Nephron progenitor cell (in vitro differentiated cells): ENCODE measurements around the gene C3orf33.

Experiments used
- DNase-seq: peaks from one replicate; pipeline ENCODE4 v3.0.0; 2021
- H3K27ac Mint-ChIP-seq: 2 replicates; pipeline ENCODE4 v1.8.0; 2021; ENCODE audit warnings: mild to moderate bottlenecking, moderate library complexity, mixed read lengths
- H3K27me3 Mint-ChIP-seq: 2 replicates; pipeline ENCODE4 v1.8.0; 2021; ENCODE audit warnings: mild to moderate bottlenecking, low read depth, mixed read lengths; ENCODE audit not compliant: poor library complexity
- H3K36me3 Mint-ChIP-seq: 2 replicates; pipeline ENCODE4 v1.8.0; 2021; ENCODE audit warnings: low read depth, mixed read lengths
- H3K4me1 Mint-ChIP-seq: 2 replicates; pipeline ENCODE4 v1.8.0; 2021; ENCODE audit warnings: mixed read lengths
- H3K4me3 Mint-ChIP-seq: 2 replicates; pipeline ENCODE4 v1.8.0; 2021; ENCODE audit warnings: mild to moderate bottlenecking, moderate library complexity, mixed read lengths
- H3K9me3 Mint-ChIP-seq: 2 replicates; pipeline ENCODE4 v1.8.0; 2021; ENCODE audit warnings: mild to moderate bottlenecking, moderate library complexity, mixed read lengths
- CTCF ChIP-seq: fragments of 200-600 bp; sonication (generic); IDR thresholded peaks from 2 replicates; pipeline ENCODE4 v1.5.0; 2021; ENCODE audit warnings: antibody characterized with exemption

C3orf33 gene

GRCh38 chr3:155772801-155773200 lies 33.3 kb downstream of the C3orf33 start:
- H3K4me3 Mint-ChIP-seq: no peak overlapping the region
- H3K27ac Mint-ChIP-seq: no peak overlapping the region
- peaks cover 12% of the 10 kb centered on the region for H3K9me3 Mint-ChIP-seq
- no peaks in the 10 kb centered on the region for H3K27me3 Mint-ChIP-seq
- no peak for DNase-seq
- H3K4me1 Mint-ChIP-seq: no peaks in the 10 kb centered on the region
- peaks cover 49% of the 10 kb centered on the region for H3K36me3 Mint-ChIP-seq
- TF ChIP-seq CTCF: no peak

DNA sequence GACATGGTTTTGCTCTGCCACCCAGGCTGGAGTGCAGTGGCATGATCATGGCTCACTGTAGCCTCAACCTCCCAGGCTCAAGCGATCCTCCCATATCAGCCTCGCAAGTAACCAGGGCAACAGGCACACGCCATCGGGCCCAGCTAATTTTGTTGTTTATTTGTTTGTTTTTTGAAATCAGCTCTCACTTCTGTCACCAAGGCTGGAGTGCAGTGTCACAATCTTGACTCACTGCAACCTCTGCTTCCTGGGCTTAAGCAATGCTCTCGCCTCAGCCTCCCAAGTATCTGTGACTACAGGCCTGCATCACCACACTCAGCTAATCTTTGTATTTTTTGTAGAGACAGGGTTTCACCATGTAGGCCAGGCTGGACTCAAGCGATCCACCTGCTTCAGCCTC lies 35.0 kb downstream of the C3orf33 start:
- no peak for DNase-seq
- no peaks in the 10 kb centered on the region for H3K27me3 Mint-ChIP-seq
- H3K4me1 Mint-ChIP-seq: no peaks in the 10 kb centered on the region
- H3K9me3 Mint-ChIP-seq: peaks cover 12% of the 10 kb centered on the region
- H3K27ac Mint-ChIP-seq: no peak overlapping the region
- H3K36me3 Mint-ChIP-seq: peaks cover 41% of the 10 kb centered on the region
- H3K4me3 Mint-ChIP-seq: no peak overlapping the region
- no peak for TF ChIP-seq CTCF

DNA sequence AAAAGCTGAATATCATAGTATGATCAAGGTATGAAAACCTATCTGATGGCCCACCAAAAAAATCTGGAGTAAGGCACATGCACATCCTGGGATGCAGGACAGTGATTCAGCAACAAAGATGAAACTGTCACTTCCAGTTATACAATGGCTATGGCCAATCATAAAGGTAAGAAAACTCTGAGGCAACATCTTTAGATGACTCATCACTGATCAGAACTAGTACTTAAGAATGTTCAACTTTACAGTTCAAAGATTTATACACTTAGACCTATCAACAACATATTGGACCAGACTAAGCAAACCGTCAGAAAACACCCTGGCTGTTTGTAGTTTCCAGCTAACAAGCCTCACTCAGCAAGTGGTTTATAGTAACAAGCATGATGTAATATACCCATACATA lies 39.9 kb downstream of the C3orf33 start:
- Mint-ChIP-seq H3K4me3 (no peak overlapping the region), H3K4me1 (no peaks in the 10 kb centered on the region), H3K9me3 (peaks cover 10% of the 10 kb centered on the region), H3K27me3 (no peaks in the 10 kb centered on the region), H3K27ac (no peak overlapping the region), H3K36me3 (peaks cover 43% of the 10 kb centered on the region)
- TF ChIP-seq CTCF: no peak
- DNase-seq: no peak

GRCh38 chr3:155763870-155764463 lies 42.1 kb downstream of the C3orf33 start:
- Mint-ChIP-seq H3K9me3 (no peaks in the 10 kb centered on the region), H3K27ac (peak overlapping the region; percentile 88), H3K36me3 (peaks cover 31% of the 10 kb centered on the region), H3K27me3 (no peaks in the 10 kb centered on the region), H3K4me1 (peaks cover under 1% of the 10 kb centered on the region), H3K4me3 (no peak overlapping the region)
- no peak for TF ChIP-seq CTCF
- DNase-seq: no peak

DNA sequence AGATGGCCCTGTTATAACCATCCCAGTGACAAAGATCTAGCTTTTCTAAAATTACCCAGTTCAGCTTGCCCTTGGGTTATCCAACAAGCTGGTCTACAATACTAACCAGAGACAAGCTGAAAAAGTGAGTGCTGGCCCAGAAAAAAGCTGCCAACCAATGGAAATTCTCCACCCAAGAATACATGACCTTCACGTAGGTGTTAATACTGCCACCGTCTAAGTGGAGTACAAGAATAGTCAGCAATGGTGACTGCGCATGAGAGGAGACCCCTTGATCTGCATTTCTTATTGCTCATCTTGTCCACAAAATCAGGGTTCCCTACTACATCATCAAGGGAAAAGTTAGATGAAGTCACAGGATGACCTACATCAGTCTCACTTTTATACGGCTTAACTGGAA lies 45.4 kb downstream of the C3orf33 start:
- Mint-ChIP-seq H3K4me1 (peaks cover 5% of the 10 kb centered on the region), H3K4me3 (no peak overlapping the region), H3K27me3 (no peaks in the 10 kb centered on the region), H3K36me3 (peaks cover 36% of the 10 kb centered on the region), H3K9me3 (no peaks in the 10 kb centered on the region), H3K27ac (no peak overlapping the region)
- DNase-seq: no peak
- no peak for TF ChIP-seq CTCF

DNA sequence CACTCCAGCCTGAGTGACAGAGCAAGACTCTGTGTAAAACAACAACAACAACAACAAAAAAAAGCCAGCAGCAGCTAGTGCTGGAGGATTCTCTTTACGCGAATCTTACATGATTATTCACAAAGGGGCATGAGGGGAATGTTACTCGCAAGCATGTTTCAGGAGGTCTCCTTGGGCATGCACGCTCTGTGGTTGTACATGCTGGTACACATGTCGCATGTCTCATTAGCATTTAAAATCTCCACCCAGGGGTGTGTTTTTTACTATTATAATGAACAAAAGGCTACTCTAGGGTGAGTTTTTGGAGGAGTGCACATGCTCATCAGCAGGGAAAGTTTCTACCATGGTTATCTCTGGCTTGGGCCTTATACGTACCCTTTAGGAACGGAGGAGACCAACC lies 48.5 kb downstream of the C3orf33 start:
- Mint-ChIP-seq H3K27me3 (no peaks in the 10 kb centered on the region), H3K4me3 (no peak overlapping the region), H3K4me1 (peaks cover 9% of the 10 kb centered on the region), H3K36me3 (peaks cover 16% of the 10 kb centered on the region), H3K27ac (no peak overlapping the region), H3K9me3 (no peaks in the 10 kb centered on the region)
- no peak for TF ChIP-seq CTCF
- no peak for DNase-seq
